A549 treated with GW870086 at 1 μM for 4 hours (cell line): ENCODE results near the gene ARL6IP5. TPM values are rescaled to one million over a fixed set of nuclear protein-coding genes. Genes with fewer than 3 reads are reported as not detected.

ENCODE experiments used
- total RNA-seq: library from RNA; stranded (reverse); fragments of 200-300 nt; extraction: Qiagen RNA extraction; gene quantifications from 5 replicates; pipeline ENCODE4 v1.2.3, GENCODE V29; 2022; ENCODE audit warnings: low read depth

Gene ARL6IP5, protein sequence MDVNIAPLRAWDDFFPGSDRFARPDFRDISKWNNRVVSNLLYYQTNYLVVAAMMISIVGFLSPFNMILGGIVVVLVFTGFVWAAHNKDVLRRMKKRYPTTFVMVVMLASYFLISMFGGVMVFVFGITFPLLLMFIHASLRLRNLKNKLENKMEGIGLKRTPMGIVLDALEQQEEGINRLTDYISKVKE
- 80.4 to 113 TPM (median 95.7 TPM) in 5 replicates for total RNA-seq

DNA sequence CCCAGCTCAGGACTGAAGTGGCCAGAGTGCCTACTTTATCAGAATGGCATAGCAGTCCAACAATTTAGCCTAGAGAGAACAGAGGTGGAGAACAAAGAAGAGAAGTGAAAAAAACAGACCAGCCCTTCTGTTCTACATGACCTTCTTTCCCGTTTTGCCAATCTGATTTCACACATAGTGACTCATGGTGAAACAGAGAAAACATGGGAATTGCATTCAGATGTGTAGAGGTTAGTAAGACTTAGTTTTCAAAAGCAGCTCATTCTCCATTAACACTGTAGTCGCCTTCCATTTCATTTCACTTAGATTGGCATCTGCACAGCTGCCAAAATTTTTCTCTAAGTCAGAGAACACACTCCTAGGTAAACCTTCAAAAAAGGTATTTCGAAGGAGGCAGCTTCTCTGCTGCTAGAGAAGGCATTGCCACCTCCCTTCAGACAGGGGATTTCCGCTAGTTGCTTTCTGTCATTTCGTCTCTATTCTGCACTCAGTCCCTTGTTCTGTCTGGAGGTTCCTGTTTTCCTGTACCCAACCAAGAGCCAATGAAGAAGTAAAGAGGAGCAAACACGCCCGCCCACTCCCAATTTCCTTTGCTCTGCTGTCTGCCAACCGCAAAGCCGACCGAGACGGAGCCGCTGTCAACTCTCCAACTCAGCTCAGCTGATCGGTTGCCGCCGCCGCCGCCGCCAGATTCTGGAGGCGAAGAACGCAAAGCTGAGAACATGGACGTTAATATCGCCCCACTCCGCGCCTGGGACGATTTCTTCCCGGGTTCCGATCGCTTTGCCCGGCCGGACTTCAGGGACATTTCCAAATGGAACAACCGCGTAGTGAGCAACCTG, at the start of gene ARL6IP5:
Gene ARL6IP5, plus strand, starts transcription at position 612 of the 842 bp plus-strand sequence. Its CDS starts 111 bp downstream, at position 723.

DNA sequence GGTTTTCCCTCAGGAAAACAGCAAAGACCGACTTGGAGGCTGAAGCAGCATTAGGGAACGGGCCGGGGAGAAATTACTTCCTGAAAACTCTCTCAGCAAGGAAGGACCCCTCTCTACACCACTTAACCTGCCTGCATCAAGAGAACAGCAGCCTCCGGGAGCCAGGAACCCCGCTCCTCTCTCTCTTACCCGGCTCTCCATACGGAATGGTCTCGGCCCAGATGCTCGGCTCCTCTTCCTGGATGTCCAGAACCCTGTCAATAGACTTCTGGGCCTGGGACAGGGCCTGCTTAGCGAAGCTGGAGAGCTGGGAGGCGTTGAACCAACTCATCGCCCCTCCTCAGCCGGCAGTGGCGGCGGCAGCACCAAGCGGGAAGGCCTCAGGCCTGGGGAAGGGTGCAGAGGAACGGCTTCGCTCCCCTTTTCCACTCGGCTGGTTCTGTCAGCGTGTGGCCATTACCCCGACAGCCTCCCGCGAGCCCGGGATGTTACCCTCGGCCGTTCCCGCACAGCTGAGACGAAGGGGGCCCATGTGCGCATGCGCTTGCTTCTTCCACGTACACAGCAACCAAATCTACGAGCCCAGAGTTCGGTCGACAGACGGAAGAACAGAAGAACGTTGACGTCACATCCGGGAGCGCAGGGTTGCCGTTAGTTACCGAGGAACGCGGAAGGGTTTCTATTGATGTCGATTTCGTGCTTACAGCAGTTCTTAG, 32.8 kb upstream of the ARL6IP5 start, which contains the start of gene TMF1:
Gene TMF1, minus strand, starts transcription at position 578 of the 716 bp plus-strand sequence. Its CDS starts 247 bp downstream, at position 331.

DNA sequence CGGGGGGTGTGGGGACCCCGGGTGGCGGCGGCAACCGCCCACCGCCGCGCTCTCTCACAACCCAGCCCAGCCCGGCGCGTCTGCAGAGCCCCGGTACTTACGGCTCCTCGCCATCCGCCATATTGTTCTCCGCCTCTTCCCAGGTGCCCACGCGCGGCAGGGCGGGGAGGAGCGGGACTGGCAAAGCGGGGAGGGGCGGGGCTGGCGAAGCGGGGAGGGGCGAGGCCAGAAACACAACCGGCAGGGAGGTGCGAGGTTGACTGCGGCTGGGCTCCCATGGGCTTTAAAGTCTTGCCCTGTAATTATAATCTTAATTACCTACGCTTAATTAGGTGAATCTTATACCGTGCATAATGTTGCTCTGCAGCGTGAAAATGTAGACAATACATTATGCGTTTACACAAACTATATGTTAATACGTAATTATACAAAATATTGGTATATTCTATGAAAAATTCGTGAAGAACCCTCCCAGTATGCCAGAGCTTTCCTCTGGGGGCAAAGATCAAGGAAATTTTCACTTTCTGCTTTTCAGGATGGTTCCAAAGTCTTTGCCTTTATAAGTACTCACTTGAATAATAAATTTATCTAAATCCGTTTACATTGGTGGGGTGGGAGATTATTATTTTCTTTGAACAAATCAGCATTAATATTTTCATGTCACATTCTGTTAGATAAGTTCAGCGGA, 4.4 kb upstream of the ARL6IP5 start, which contains the start of gene UBA3:
Gene UBA3, minus strand, starts transcription at position 133 of the 688 bp plus-strand sequence. Its CDS starts 12 bp downstream, at position 121.

DNA sequence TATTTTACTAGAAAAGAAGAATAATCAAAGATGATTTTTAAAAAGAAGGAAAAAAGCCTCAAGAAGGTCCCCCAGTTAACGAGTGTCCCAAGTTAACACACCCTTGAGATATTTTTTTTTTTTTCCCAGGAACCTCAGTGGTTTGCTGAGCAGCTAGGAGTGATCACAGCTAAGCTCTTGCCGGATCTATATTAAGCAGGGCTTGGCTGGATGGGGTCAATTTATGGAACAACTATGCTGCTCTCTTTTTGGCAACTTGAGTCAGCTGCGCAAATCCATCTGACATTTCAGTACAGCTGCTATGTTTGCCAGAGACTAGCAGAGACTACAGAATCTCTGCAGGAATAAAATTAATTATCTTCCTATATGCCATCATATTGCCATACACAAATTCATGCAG, 37.7 kb downstream of the ARL6IP5 start, which contains the start of gene LMOD3:
Gene LMOD3, minus strand, starts transcription at position 193 of the 400 bp plus-strand sequence. CDS start 209 bp downstream, outside the sequence.

Other genes with a start within 250 kb of the ARL6IP5 start
- gene TAFA4, start 152.4 kb upstream of the ARL6IP5 start, total RNA-seq = not detected in 5 replicates
- gene EOGT, start 71.3 kb upstream of the ARL6IP5 start, total RNA-seq = 7.7 to 14.6 TPM (median 12.9 TPM) in 5 replicates
- gene TMF1, start 32.6 kb upstream of the ARL6IP5 start, total RNA-seq = 10.6 to 16.9 TPM (median 16.6 TPM) in 5 replicates
- 21.4 to 28.3 TPM (median 25.2 TPM) in 5 replicates for gene UBA3, start 4.6 kb upstream of the ARL6IP5 start, total RNA-seq
- gene LMOD3, start 37.7 kb downstream of the ARL6IP5 start, total RNA-seq = not detected in 5 replicates